K562 (cell line): ENCODE measurements around the gene SLC6A6.

Source experiments
- MYNN ChIP-seq, 2 experiments: sonication (generic); formaldehyde crosslinking in 1 of 2; IDR thresholded peaks; 2 replicates each; pipeline versions ENCODE4 v1.5.0 to v1.6.1; 2016 to 2020; ENCODE audit warnings: antibody characterized with exemption in 1 of 2, missing genetic modification reagents in 1 of 2
- PRMT5 ChIP-seq: sonication (generic); formaldehyde crosslinking; IDR thresholded peaks from 2 replicates; pipeline ENCODE4 v1.5.0; 2020; ENCODE audit warnings: missing genetic modification reagents
- TBP ChIP-seq: optimal IDR thresholded peaks from 2 replicates; pipeline ENCODE3; 2011; ENCODE audit warnings: low read depth, low read length, improper control_type of control experiment
- TEAD4 ChIP-seq, 2 experiments: sonication (generic) in 1 of 2; formaldehyde crosslinking in 1 of 2; IDR thresholded peaks; 2 replicates each; pipeline versions ENCODE4 v1.6.1 to v1.8.0; 2012 to 2022; ENCODE audit warnings: borderline replicate concordance in 1 of 2, inconsistent platforms in 1 of 2, low read length in 1 of 2, mild to moderate bottlenecking in 1 of 2, missing genetic modification reagents in 1 of 2
- XRCC3 ChIP-seq: fragments of 450-650 bp; IDR thresholded peaks from 2 replicates; pipeline ENCODE4 v1.6.1; 2017; ENCODE audit warnings: mild to moderate bottlenecking, moderate library complexity
- ZZZ3 ChIP-seq: fragments of 450-650 bp; IDR thresholded peaks from 2 replicates; pipeline ENCODE4 v1.6.1; 2016; ENCODE audit warnings: antibody characterized with exemption, mild to moderate bottlenecking, moderate library complexity

- TF ChIP-seq TEAD4 (IDR thresholded peaks at IDR 0.05; ENCODE audit: low read length) (no peak), TEAD4 (CRISPR knock-in tag; IDR thresholded peaks at IDR 0.05; ENCODE audit: borderline replicate concordance) (no peak), XRCC3 (no peak), ZZZ3 (no peak), TBP (no peak), PRMT5 (CRISPR knock-in tag) (no peak), MYNN (IDR thresholded peaks at IDR 0.05) (no peak), MYNN (CRISPR knock-in tag; IDR thresholded peaks at IDR 0.05) (no peak)
These were observed 3.7 kb upstream of the SLC6A6 start for GRCh38 chr3:14398797-14399106.
